OCI-LY1 (cell line): Measurements from ENCODE around the gene TACO1.

Experiments used
- CTCF ChIP-seq: fragments of 200-600 bp; sonication (generic), shearing (Covaris generic); IDR thresholded peaks from 2 replicates; pipeline ENCODE4 v1.5.1; 2017; ENCODE audit warnings: mild to moderate bottlenecking, antibody characterized with exemption, low read length, moderate library complexity, mixed read lengths
- EZH2 ChIP-seq: fragments of 200-600 bp; sonication (generic), shearing (Covaris generic); IDR thresholded peaks from 2 replicates; pipeline ENCODE4 v1.8.0; 2017; ENCODE audit warnings: borderline replicate concordance, mixed run types, mild to moderate bottlenecking, antibody characterized with exemption, low read length, moderate library complexity, mixed read lengths

- TF ChIP-seq CTCF, result no peak
- no peak for TF ChIP-seq EZH2
Observed at GRCh38 chr17:63563339-63563738, 37.4 kb upstream of the TACO1 start.
